H9 (cell line): ENCODE measurements around the gene INHBC. TPM values are rescaled to one million over a fixed set of nuclear protein-coding genes. Genes with fewer than 3 reads are reported as not detected.

Experiments used
- DNase-seq: peaks from one replicate; pipeline ENCODE4 v3.0.0-alpha.2; 2017
- H2AFZ ChIP-seq: one replicate; pipeline ENCODE4 v1.6.1; 2013; ENCODE audit warnings: mild to moderate bottlenecking, low read length, control low read depth, moderate library complexity
- H2AK5ac ChIP-seq: 2 replicates; pipeline ENCODE4 v1.6.1; 2013; ENCODE audit warnings: low read length, control low read depth, mixed read lengths; ENCODE audit not compliant: insufficient read length
- H2BK120ac ChIP-seq: one replicate; pipeline ENCODE4 v1.6.1; 2013; ENCODE audit warnings: low read depth, mild to moderate bottlenecking, low read length, control low read depth, inconsistent platforms; ENCODE audit not compliant: poor library complexity, severe bottlenecking
- H2BK12ac ChIP-seq: 2 replicates; pipeline ENCODE4 v1.6.1; 2013; ENCODE audit warnings: low read length, control low read depth, mixed read lengths, low read depth; ENCODE audit not compliant: insufficient read length
- H2BK15ac ChIP-seq: 2 replicates; pipeline ENCODE4 v1.6.1; 2013; ENCODE audit warnings: low read depth, low read length, control low read depth
- H2BK20ac ChIP-seq: one replicate; pipeline ENCODE4 v1.6.1; 2013; ENCODE audit warnings: low read depth, mild to moderate bottlenecking, low read length, control low read depth, inconsistent platforms; ENCODE audit not compliant: poor library complexity, severe bottlenecking
- H2BK5ac ChIP-seq: 2 replicates; pipeline ENCODE4 v1.6.1; 2013; ENCODE audit warnings: low read length, control low read depth, mixed read lengths; ENCODE audit not compliant: insufficient read length
- H3K14ac ChIP-seq: 2 replicates; pipeline ENCODE4 v1.6.1; 2013; ENCODE audit warnings: low read length, control low read depth; ENCODE audit not compliant: insufficient read depth
- H3K18ac ChIP-seq: 2 replicates; pipeline ENCODE4 v1.6.1; 2013; ENCODE audit warnings: low read depth, mild to moderate bottlenecking, mixed read lengths, low read length, control low read depth; ENCODE audit not compliant: insufficient read length
- H3K23ac ChIP-seq: 2 replicates; pipeline ENCODE4 v1.6.1; 2013; ENCODE audit warnings: low read length, control low read depth, mixed read lengths, low read depth; ENCODE audit not compliant: insufficient read length
- H3K23me2 ChIP-seq: 2 replicates; pipeline ENCODE4 v1.6.1; 2013; ENCODE audit warnings: low read depth, mild to moderate bottlenecking, mixed read lengths, low read length, control low read depth; ENCODE audit not compliant: insufficient read length, poor library complexity, severe bottlenecking
- H3K27ac ChIP-seq: 2 replicates; pipeline ENCODE4 v1.5.1; 2013; ENCODE audit warnings: low read length, control low read depth, mixed read lengths, low read depth; ENCODE audit not compliant: insufficient read length
- H3K27me3 ChIP-seq: 2 replicates; pipeline ENCODE4 v1.6.1; 2013; ENCODE audit warnings: low read length, control low read depth, inconsistent platforms; ENCODE audit not compliant: insufficient read depth
- H3K4ac ChIP-seq: 2 replicates; pipeline ENCODE4 v1.6.1; 2013; ENCODE audit warnings: low read depth, mild to moderate bottlenecking, control low read depth, inconsistent platforms, low read length, moderate library complexity
- H3K4me1 ChIP-seq: 2 replicates; pipeline ENCODE4 v1.6.1; 2013; ENCODE audit warnings: low read length, control low read depth, inconsistent platforms; ENCODE audit not compliant: insufficient read depth
- H3K4me2 ChIP-seq: 2 replicates; pipeline ENCODE4 v1.6.1; 2013; ENCODE audit warnings: low read length, control low read depth, mixed read lengths; ENCODE audit not compliant: insufficient read length, insufficient read depth
- H3K56ac ChIP-seq: 2 replicates; pipeline ENCODE4 v1.6.1; 2013; ENCODE audit warnings: low read depth, mild to moderate bottlenecking, mixed read lengths, low read length, control low read depth; ENCODE audit not compliant: insufficient read length
- H3K79me1 ChIP-seq: 2 replicates; pipeline ENCODE4 v1.6.1; 2013; ENCODE audit warnings: low read depth, mild to moderate bottlenecking, moderate library complexity, low read length, control low read depth, inconsistent platforms; ENCODE audit not compliant: insufficient read depth, poor library complexity, severe bottlenecking
- H3K79me2 ChIP-seq: 2 replicates; pipeline ENCODE4 v1.6.1; 2013; ENCODE audit warnings: low read length, control low read depth, inconsistent platforms; ENCODE audit not compliant: insufficient read depth
- H3K9ac ChIP-seq: 2 replicates; pipeline ENCODE4 v1.6.1; 2013; ENCODE audit warnings: low read length, control low read depth, mixed read lengths; ENCODE audit not compliant: insufficient read length; ENCODE audit errors: extremely low read depth
- H3K9me3 ChIP-seq: one replicate; pipeline ENCODE4 v1.6.1; 2013; ENCODE audit warnings: low read depth, low read length, inconsistent platforms; ENCODE audit not compliant: control insufficient read depth
- H3T11ph ChIP-seq: one replicate; pipeline ENCODE4 v1.6.1; 2013; ENCODE audit warnings: mild to moderate bottlenecking, low read length, control low read depth, inconsistent platforms
- H4K20me1 ChIP-seq: one replicate; pipeline ENCODE4 v1.6.1; 2013; ENCODE audit not compliant: control insufficient read depth, insufficient read length, insufficient read depth
- H4K5ac ChIP-seq: 2 replicates; pipeline ENCODE4 v1.6.1; 2013; ENCODE audit warnings: low read depth, mild to moderate bottlenecking, mixed read lengths, low read length, control low read depth; ENCODE audit not compliant: insufficient read length
- H4K8ac ChIP-seq: replicated peaks from 2 replicates; pipeline ENCODE4 v1.6.1; 2013; ENCODE audit warnings: low read length, control low read depth, mixed read lengths, low read depth; ENCODE audit not compliant: insufficient read length
- H4K91ac ChIP-seq: 2 replicates; pipeline ENCODE4 v1.6.1; 2013; ENCODE audit warnings: low read depth, mild to moderate bottlenecking, moderate library complexity, mixed read lengths, low read length, control low read depth; ENCODE audit not compliant: insufficient read length
- H3K27ac Mint-ChIP-seq, 3 experiments: 2 replicates in 2 of 3; 3 replicates in 1 of 3; pipeline ENCODE4 v1.8.0; 2020 to 2021; ENCODE audit warnings: mixed read lengths in 3 of 3, mild to moderate bottlenecking in 1 of 3, moderate library complexity in 1 of 3
- H3K27me3 Mint-ChIP-seq: 2 replicates; pipeline ENCODE4 v1.8.0; 2021; ENCODE audit warnings: low read depth, mild to moderate bottlenecking, moderate library complexity, mixed read lengths
- H3K36me3 Mint-ChIP-seq, 3 experiments: 2 replicates in 2 of 3; 3 replicates in 1 of 3; pipeline ENCODE4 v1.8.0; 2020 to 2021; ENCODE audit warnings: low read depth in 3 of 3, mixed read lengths in 3 of 3; ENCODE audit not compliant: insufficient read depth in 1 of 3
- H3K4me1 Mint-ChIP-seq, 2 experiments: 2 replicates each; pipeline ENCODE4 v1.8.0; 2020; ENCODE audit warnings: mixed read lengths in 2 of 2
- H3K4me3 Mint-ChIP-seq, 2 experiments: 2 replicates in 1 of 2; 3 replicates in 1 of 2; pipeline ENCODE4 v1.8.0; 2020 to 2021; ENCODE audit warnings: mild to moderate bottlenecking in 2 of 2, mixed read lengths in 2 of 2, moderate library complexity in 1 of 2
- H3K9me3 Mint-ChIP-seq, 2 experiments: 2 replicates in 1 of 2; 3 replicates in 1 of 2; pipeline ENCODE4 v1.8.0; 2020; ENCODE audit warnings: mild to moderate bottlenecking in 2 of 2, mixed read lengths in 2 of 2, moderate library complexity in 1 of 2
- whole genome bisulfite sequencing: extraction: QIAGEN DNeasy Blood & Tissue Kit; methylation state at CpG from one replicate; pipeline ENCODE4 v1.1.7; 2013; ENCODE audit warnings: missing lambda C conversion rate, low lambda C conversion rate, mixed read lengths; ENCODE audit not compliant: insufficient read length; ENCODE audit errors: extremely low coverage; 5-methylcytosine and 5-hydroxymethylcytosine counted together
- total RNA-seq: library from RNA; stranded (reverse); gene quantifications from 2 replicates; pipeline ENCODE4 v1.2.1, GENCODE V29; 2021
- TF ChIP-seq, protein P1 (sequence below): fragments of 200-600 bp; sonication (generic); conservative IDR thresholded peaks from 3 replicates; pipeline ENCODE4 v1.8.0; 2021; ENCODE audit warnings: antibody characterized with exemption, mild to moderate bottlenecking

INHBC gene
- total RNA-seq, 1 experiment from 2014 or later, result not detected

- Mint-ChIP-seq H3K4me1 (peaks cover 14% of the 10 kb centered on the region in 2 experiments), H3K9me3 (peaks cover under 1 to 3% of the 10 kb centered on the region in 2 experiments; a peak in 2 of 5 replicates), H3K27ac (peak within 1 kb of the TSS; percentile 95 to 99 (median 97)), H3K36me3 (peaks cover 44 to 49% (median 46%) of the 10 kb centered on the region in 3 experiments), H3K4me3 (peak within 1 kb of the TSS; percentile 96 to 97), H3K27me3 (no peaks in the 10 kb centered on the region)
- Histone ChIP-seq H3K4me1 (peaks cover 2% of the 10 kb centered on the region; the same call in 1 of the 2 replicates), H3K79me2 (peaks cover 8% of the 10 kb centered on the region; the same call in 1 of the 2 replicates), H2BK15ac (no peak within 1 kb of the TSS), H3K56ac (no peak within 1 kb of the TSS), H3K4me2 (peak within 1 kb of the TSS; percentile 90), H4K20me1 (no peaks in the 10 kb centered on the region), H3K4ac (no peak within 1 kb of the TSS; the same call in 1 of the 2 replicates), H3K9me3 (no peaks in the 10 kb centered on the region), H4K5ac (no peak within 1 kb of the TSS), H3K23ac (no peak within 1 kb of the TSS), H3K18ac (peak within 1 kb of the TSS; percentile 74), H2AFZ (no peak within 1 kb of the TSS), H2BK20ac (no peak within 1 kb of the TSS), H4K8ac (no peak within 1 kb of the TSS), H4K91ac (no peak within 1 kb of the TSS), H2AK5ac (no peak within 1 kb of the TSS), H3K27me3 (no peaks in the 10 kb centered on the region), H3K9ac (peak within 1 kb of the TSS; percentile 85), H2BK5ac (peak within 1 kb of the TSS; percentile 2), H3K23me2 (peaks cover 5% of the 10 kb centered on the region), H3K79me1 (no peaks in the 10 kb centered on the region), H3K14ac (peak within 1 kb of the TSS; percentile 95; the same call in 1 of the 2 replicates), H2BK120ac (no peak within 1 kb of the TSS), H3K27ac (no peak within 1 kb of the TSS), H3T11ph (no peak within 1 kb of the TSS), H2BK12ac (no peak within 1 kb of the TSS)
- DNase-seq, result peak; percentile 97
- 100% methylated on average over 1 of the region's 47 CpGs for WGBS
- TF ChIP-seq, protein P1, sequence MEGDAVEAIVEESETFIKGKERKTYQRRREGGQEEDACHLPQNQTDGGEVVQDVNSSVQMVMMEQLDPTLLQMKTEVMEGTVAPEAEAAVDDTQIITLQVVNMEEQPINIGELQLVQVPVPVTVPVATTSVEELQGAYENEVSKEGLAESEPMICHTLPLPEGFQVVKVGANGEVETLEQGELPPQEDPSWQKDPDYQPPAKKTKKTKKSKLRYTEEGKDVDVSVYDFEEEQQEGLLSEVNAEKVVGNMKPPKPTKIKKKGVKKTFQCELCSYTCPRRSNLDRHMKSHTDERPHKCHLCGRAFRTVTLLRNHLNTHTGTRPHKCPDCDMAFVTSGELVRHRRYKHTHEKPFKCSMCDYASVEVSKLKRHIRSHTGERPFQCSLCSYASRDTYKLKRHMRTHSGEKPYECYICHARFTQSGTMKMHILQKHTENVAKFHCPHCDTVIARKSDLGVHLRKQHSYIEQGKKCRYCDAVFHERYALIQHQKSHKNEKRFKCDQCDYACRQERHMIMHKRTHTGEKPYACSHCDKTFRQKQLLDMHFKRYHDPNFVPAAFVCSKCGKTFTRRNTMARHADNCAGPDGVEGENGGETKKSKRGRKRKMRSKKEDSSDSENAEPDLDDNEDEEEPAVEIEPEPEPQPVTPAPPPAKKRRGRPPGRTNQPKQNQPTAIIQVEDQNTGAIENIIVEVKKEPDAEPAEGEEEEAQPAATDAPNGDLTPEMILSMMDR, result peak; percentile 35; the same call in 2 of the 3 replicates
These were observed 53.2 kb downstream of the INHBC start, which contains the start of gene MARS1 for GRCh38 chr12:57487597-57488401. Gene MARS1, plus strand, starts transcription at chr12:57488068. Its CDS starts 23 bp downstream, at chr12:57488091.
